Measurements from ENCODE around the gene BBS12. TPM values are rescaled to one million over a fixed set of nuclear protein-coding genes. Genes with fewer than 3 reads are reported as not detected.
A peak's percentile ranks its signal among the peaks of the same experiment; 100 is the strongest.

BBS12 gene
- total and polyA plus RNA-seq, 2 experiments from 2014 or later: 2.3 to 2.6 TPM

DNA sequence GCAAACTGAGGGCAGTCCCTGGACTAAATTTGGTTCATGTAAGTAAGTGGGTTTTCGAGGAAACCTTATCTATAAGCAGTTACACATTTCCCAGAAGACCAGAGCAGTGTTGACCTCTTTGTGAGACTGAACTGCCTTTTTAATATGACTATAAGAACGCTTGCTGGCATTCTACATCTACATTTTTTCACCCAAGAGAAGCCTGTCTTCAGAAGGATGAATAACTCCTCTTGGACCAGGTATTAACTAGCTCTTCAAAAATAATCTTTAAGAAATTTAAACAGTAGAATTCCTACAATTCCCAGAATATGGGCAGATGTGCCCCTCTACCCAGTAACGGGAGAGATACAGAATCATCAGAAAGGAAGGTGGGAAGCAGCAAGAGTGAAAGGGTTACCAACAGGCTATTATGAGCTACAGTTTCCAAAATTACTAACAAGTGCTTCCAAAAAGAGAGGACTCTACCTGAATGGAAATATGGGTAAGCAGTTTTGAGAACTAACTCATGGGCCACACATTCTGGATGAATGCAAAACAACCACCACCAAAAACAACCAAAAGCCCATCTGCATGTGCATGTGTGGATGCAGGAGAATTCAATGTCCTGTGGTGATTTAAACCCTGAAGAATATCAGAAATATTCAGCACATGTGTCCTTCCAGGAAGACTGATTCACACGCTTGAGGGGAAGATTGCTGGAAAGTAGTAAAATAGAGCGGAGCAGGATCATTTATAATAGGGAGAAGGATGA is 17.4 kb downstream of the BBS12 start:
- ATAC-seq (no peak), DNase-seq (ENCODE audit: low spot score) (no peak)
- H4K20me1 ChIP-seq (replicated peaks; ENCODE audit: insufficient read depth): no peaks in the 10 kb centered on the region
- no peaks in the 10 kb centered on the region; the same call in 1 of the 2 replicates for H3K36me3 ChIP-seq (ENCODE audit: insufficient read depth)
- H3F3A ChIP-seq (replicated peaks; ENCODE audit: low read depth): no peaks in the 10 kb centered on the region
- no peak for TF ChIP-seq NANOG (IDR thresholded peaks at IDR 0.05; ENCODE audit: borderline replicate concordance)
- peaks cover 4% of the 10 kb centered on the region; the same call in 1 of the 2 replicates for H3K9me2 ChIP-seq (ENCODE audit: insufficient read depth)
- H2AFZ ChIP-seq: peak overlapping the region; percentile 15
- Mint-ChIP-seq H3K36me3 (ENCODE audit: low read depth) (peaks cover 11% of the 10 kb centered on the region), H3K4me3 (no peak overlapping the region), H3K9me3 (peaks cover 9% of the 10 kb centered on the region; the same call in 2 of the 3 replicates), H3K4me1 (peaks cover 8% of the 10 kb centered on the region), H3K27me3 (ENCODE audit: insufficient read depth, low read depth, poor library complexity) (peaks cover 1% of the 10 kb centered on the region), H3K27ac (no peak overlapping the region)
- no peak overlapping the region for H3K27ac ChIP-seq (ENCODE audit: low read depth)
- no peak overlapping the region for H3K4me3 ChIP-seq
- H3K4me1 ChIP-seq (ENCODE audit: insufficient read depth): peaks cover 8% of the 10 kb centered on the region; the same call in 1 of the 2 replicates
- H3K27me3 ChIP-seq (ENCODE audit: insufficient read depth): no peaks in the 10 kb centered on the region
- H3K79me2 ChIP-seq (replicated peaks; ENCODE audit: insufficient read depth): no peaks in the 10 kb centered on the region
- no peak overlapping the region for H3K4me2 ChIP-seq

- H3F3A ChIP-seq (replicated peaks; ENCODE audit: low read depth): no peaks in the 10 kb centered on the region
- Mint-ChIP-seq H3K4me3 (no peak overlapping the region), H3K9me3 (no peaks in the 10 kb centered on the region), H3K4me1 (peaks cover 15% of the 10 kb centered on the region), H3K27ac (no peak overlapping the region), H3K36me3 (ENCODE audit: low read depth) (no peaks in the 10 kb centered on the region), H3K27me3 (ENCODE audit: insufficient read depth, low read depth, poor library complexity) (no peaks in the 10 kb centered on the region)
- no peak overlapping the region for H3K4me3 ChIP-seq
- no peaks in the 10 kb centered on the region for H3K27me3 ChIP-seq (ENCODE audit: insufficient read depth)
- no peaks in the 10 kb centered on the region for H3K4me1 ChIP-seq (ENCODE audit: insufficient read depth)
- H3K36me3 ChIP-seq (ENCODE audit: insufficient read depth): no peaks in the 10 kb centered on the region
- no peaks in the 10 kb centered on the region for H4K20me1 ChIP-seq (replicated peaks; ENCODE audit: insufficient read depth)
- ATAC-seq (no peak), DNase-seq (ENCODE audit: low spot score) (no peak)
- H3K79me2 ChIP-seq (replicated peaks; ENCODE audit: insufficient read depth): no peaks in the 10 kb centered on the region
- H2AFZ ChIP-seq: no peak overlapping the region
- no peak overlapping the region for H3K27ac ChIP-seq (ENCODE audit: low read depth)
- no peak overlapping the region for H3K4me2 ChIP-seq
- no peaks in the 10 kb centered on the region for H3K9me2 ChIP-seq (ENCODE audit: insufficient read depth)
- TF ChIP-seq JUNB (IDR thresholded peaks at IDR 0.05; ENCODE audit: unreplicated experiment) (no peak), REST (IDR thresholded peaks at IDR 0.05; ENCODE audit: unreplicated experiment) (no peak), EZH2 (IDR thresholded peaks at IDR 0.05; ENCODE audit: low read depth, unreplicated experiment) (no peak)
Measured at GRCh38 chr4:122755675-122756074, 23.2 kb downstream of the BBS12 start.

DNA sequence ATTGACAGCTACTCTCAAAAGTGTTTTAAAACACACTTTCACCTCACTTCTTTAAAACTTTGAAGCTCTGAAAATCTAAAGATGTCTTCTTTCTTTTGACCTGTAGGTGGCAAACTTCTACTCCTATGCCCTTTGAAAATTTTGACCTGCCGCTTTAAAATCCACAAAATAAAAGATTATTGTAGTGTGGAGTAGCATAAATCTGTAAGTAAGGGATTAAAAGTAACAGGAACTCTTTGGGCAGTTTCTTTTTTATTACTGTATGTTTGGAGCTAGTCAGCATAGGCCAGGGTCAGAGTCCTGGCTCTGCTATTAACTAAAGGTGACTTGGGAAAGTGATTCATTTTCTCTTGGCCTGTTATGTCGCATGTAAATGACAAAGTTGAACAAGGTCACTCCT is 25.5 kb downstream of the BBS12 start:
- Mint-ChIP-seq H3K4me1 (peaks cover 22% of the 10 kb centered on the region), H3K4me3 (no peak overlapping the region), H3K9me3 (no peaks in the 10 kb centered on the region), H3K27me3 (ENCODE audit: insufficient read depth, low read depth, poor library complexity) (no peaks in the 10 kb centered on the region), H3K36me3 (ENCODE audit: low read depth) (no peaks in the 10 kb centered on the region), H3K27ac (no peak overlapping the region; the same call in 1 of the 2 replicates)
- Histone ChIP-seq H3K27me3 (ENCODE audit: insufficient read depth) (no peaks in the 10 kb centered on the region), H3K27ac (ENCODE audit: low read depth) (no peak overlapping the region), H3K9me2 (ENCODE audit: insufficient read depth) (no peaks in the 10 kb centered on the region), H2AFZ (no peak overlapping the region), H3K36me3 (ENCODE audit: insufficient read depth) (no peaks in the 10 kb centered on the region), H4K20me1 (replicated peaks; ENCODE audit: insufficient read depth) (no peaks in the 10 kb centered on the region), H3K79me2 (replicated peaks; ENCODE audit: insufficient read depth) (no peaks in the 10 kb centered on the region), H3K4me2 (no peak overlapping the region), H3K4me3 (no peak overlapping the region), H3K4me1 (ENCODE audit: insufficient read depth) (peaks cover 7% of the 10 kb centered on the region), H3F3A (replicated peaks; ENCODE audit: low read depth) (no peaks in the 10 kb centered on the region)
- no peak; the same call in 1 of the 3 replicates for ATAC-seq
- TF ChIP-seq STAT1 (IDR thresholded peaks at IDR 0.05; ENCODE audit: unreplicated experiment): no peak
- TF ChIP-seq ZNF114 (CRISPR knock-in tag; IDR thresholded peaks at IDR 0.05): no peak
- TF ChIP-seq, protein P1, sequence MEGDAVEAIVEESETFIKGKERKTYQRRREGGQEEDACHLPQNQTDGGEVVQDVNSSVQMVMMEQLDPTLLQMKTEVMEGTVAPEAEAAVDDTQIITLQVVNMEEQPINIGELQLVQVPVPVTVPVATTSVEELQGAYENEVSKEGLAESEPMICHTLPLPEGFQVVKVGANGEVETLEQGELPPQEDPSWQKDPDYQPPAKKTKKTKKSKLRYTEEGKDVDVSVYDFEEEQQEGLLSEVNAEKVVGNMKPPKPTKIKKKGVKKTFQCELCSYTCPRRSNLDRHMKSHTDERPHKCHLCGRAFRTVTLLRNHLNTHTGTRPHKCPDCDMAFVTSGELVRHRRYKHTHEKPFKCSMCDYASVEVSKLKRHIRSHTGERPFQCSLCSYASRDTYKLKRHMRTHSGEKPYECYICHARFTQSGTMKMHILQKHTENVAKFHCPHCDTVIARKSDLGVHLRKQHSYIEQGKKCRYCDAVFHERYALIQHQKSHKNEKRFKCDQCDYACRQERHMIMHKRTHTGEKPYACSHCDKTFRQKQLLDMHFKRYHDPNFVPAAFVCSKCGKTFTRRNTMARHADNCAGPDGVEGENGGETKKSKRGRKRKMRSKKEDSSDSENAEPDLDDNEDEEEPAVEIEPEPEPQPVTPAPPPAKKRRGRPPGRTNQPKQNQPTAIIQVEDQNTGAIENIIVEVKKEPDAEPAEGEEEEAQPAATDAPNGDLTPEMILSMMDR (conservative IDR thresholded peaks at IDR 0.05; ENCODE audit: low read depth in 2 of 2): peak; percentile 59 to 95
- no peak for TF ChIP-seq EZH2 (IDR thresholded peaks at IDR 0.05; ENCODE audit: low read depth, unreplicated experiment)
- no peak for TF ChIP-seq NANOG (IDR thresholded peaks at IDR 0.05; ENCODE audit: borderline replicate concordance)
- TF ChIP-seq CREB1 (CRISPR knock-in tag; IDR thresholded peaks at IDR 0.05; ENCODE audit: low read depth): no peak
- DNase-seq (ENCODE audit: low spot score): peak; percentile 75
